HEK293 (cell line): ENCODE results near the gene MRPL45.

Experiments
- CTCF ChIA-PET: fragments of 350-600 bp; formaldehyde crosslinking; extraction: SDS; loops from one replicate; lab custom pipeline; 2021; ENCODE audit warnings: antibody characterized with exemption; lab: Yijun Ruan, JAX
- POLR2A ChIA-PET: fragments of 300-600 bp; formaldehyde crosslinking; extraction: SDS; loops from one replicate; lab custom pipeline; 2020; ENCODE audit warnings: antibody characterized with exemption, inconsistent platforms; lab: Yijun Ruan, JAX
- H3K27ac ChIP-seq: fragments of 200-500 bp; sonication (Bioruptor generic); 2 replicates; pipeline ENCODE4 v1.5.1; 2014; ENCODE audit warnings: low read depth, low read length, control low read depth, inconsistent platforms; ENCODE audit errors: extremely low read depth
- H3K36me3 ChIP-seq, 2 experiments: fragments of 200-500 bp in 1 of 2; sonication (Bioruptor generic) in 1 of 2; 1 replicate in 1 of 2; 2 replicates in 1 of 2; pipeline ENCODE4 v1.5.1; 2014 to 2017; ENCODE audit warnings: inconsistent platforms in 2 of 2, low read length in 2 of 2; ENCODE audit not compliant: control insufficient read depth in 2 of 2, insufficient read depth in 1 of 2
- H3K4me1 ChIP-seq: fragments of 200-500 bp; sonication (Bioruptor generic); 2 replicates; pipeline ENCODE4 v1.5.1; 2014; ENCODE audit warnings: mild to moderate bottlenecking, low read length, inconsistent platforms; ENCODE audit not compliant: control insufficient read depth, insufficient read depth
- H3K4me3 ChIP-seq: 2 replicates; pipeline ENCODE4 v1.5.1; 2011; ENCODE audit warnings: low read depth, mild to moderate bottlenecking, control low read depth, low read length, moderate library complexity
- H3K9me3 ChIP-seq: fragments of 200-500 bp; sonication (Bioruptor generic); 2 replicates; pipeline ENCODE4 v1.5.1; 2014; ENCODE audit warnings: low read depth, low read length, inconsistent platforms; ENCODE audit not compliant: control insufficient read depth, insufficient read depth
- CTCF ChIP-seq: fragments of 450-650 bp; formaldehyde crosslinking; IDR thresholded peaks from 2 replicates; pipeline ENCODE4 v1.5.1; 2016; ENCODE audit warnings: missing biosample characterization, missing genetic modification characterization
- HOXC10 ChIP-seq: sonication (generic); formaldehyde crosslinking; IDR thresholded peaks from 2 replicates; pipeline ENCODE4 v1.8.1; 2023; ENCODE audit warnings: mild to moderate bottlenecking, missing genetic modification reagents
- KLF1 ChIP-seq: fragments of 450-650 bp; formaldehyde crosslinking; IDR thresholded peaks from 2 replicates; pipeline ENCODE4 v1.5.1; 2016; ENCODE audit warnings: missing biosample characterization, missing genetic modification characterization
- KLF9 ChIP-seq: fragments of 450-650 bp; formaldehyde crosslinking; IDR thresholded peaks from 2 replicates; pipeline ENCODE4 v1.5.1; 2016; ENCODE audit warnings: missing biosample characterization, missing genetic modification characterization, low read depth
- PATZ1 ChIP-seq: fragments of 450-650 bp; formaldehyde crosslinking; IDR thresholded peaks from 2 replicates; pipeline ENCODE4 v1.5.1; 2016; ENCODE audit warnings: missing biosample characterization, missing genetic modification characterization
- PBX3 ChIP-seq: sonication (generic); formaldehyde crosslinking; IDR thresholded peaks from 2 replicates; pipeline ENCODE4 v1.8.1; 2022; ENCODE audit warnings: mild to moderate bottlenecking, moderate library complexity, missing genetic modification reagents
- YY1 ChIP-seq: fragments of 450-650 bp; formaldehyde crosslinking; IDR thresholded peaks from 2 replicates; pipeline ENCODE4 v1.5.1; 2018; ENCODE audit warnings: missing biosample characterization, missing genetic modification characterization
- ZBTB48 ChIP-seq: fragments of 450-650 bp; formaldehyde crosslinking; IDR thresholded peaks from 2 replicates; pipeline ENCODE4 v1.5.1; 2016; ENCODE audit warnings: missing biosample characterization, missing genetic modification characterization
- ZBTB6 ChIP-seq: fragments of 450-650 bp; formaldehyde crosslinking; IDR thresholded peaks from 2 replicates; pipeline ENCODE4 v1.5.1; 2017; ENCODE audit warnings: missing biosample characterization, missing genetic modification characterization
- ZFP69B ChIP-seq: fragments of 450-650 bp; formaldehyde crosslinking; IDR thresholded peaks from 2 replicates; pipeline ENCODE4 v1.5.1; 2016; ENCODE audit warnings: missing biosample characterization, missing genetic modification characterization
- ZNF114 ChIP-seq: fragments of 450-650 bp; formaldehyde crosslinking; IDR thresholded peaks from 2 replicates; pipeline ENCODE4 v1.5.0; 2017; ENCODE audit warnings: missing biosample characterization, missing genetic modification characterization
- ZNF19 ChIP-seq: fragments of 450-650 bp; formaldehyde crosslinking; IDR thresholded peaks from 2 replicates; pipeline ENCODE4; 2016; ENCODE audit warnings: missing biosample characterization, missing genetic modification characterization, low read depth
- ZNF2 ChIP-seq: fragments of 450-650 bp; formaldehyde crosslinking; IDR thresholded peaks from 2 replicates; pipeline ENCODE4 v1.5.1; 2016; ENCODE audit warnings: missing biosample characterization, missing genetic modification characterization
- ZNF248 ChIP-seq: fragments of 450-650 bp; formaldehyde crosslinking; IDR thresholded peaks from 2 replicates; pipeline ENCODE4 v1.5.1; 2017; ENCODE audit warnings: missing biosample characterization, missing genetic modification characterization
- ZNF292 ChIP-seq: fragments of 450-650 bp; formaldehyde crosslinking; IDR thresholded peaks from 2 replicates; pipeline ENCODE4 v1.5.1; 2016; ENCODE audit warnings: low read depth, missing biosample characterization, missing genetic modification characterization, borderline replicate concordance
- ZNF513 ChIP-seq: fragments of 450-650 bp; IDR thresholded peaks from 2 replicates; pipeline ENCODE4 v1.5.1; 2018; ENCODE audit warnings: missing biosample characterization, missing genetic modification characterization
- ZNF530 ChIP-seq: fragments of 450-650 bp; formaldehyde crosslinking; IDR thresholded peaks from 2 replicates; pipeline ENCODE4 v1.5.1; 2016; ENCODE audit warnings: low read depth, missing biosample characterization, missing genetic modification characterization
- ZNF580 ChIP-seq: fragments of 450-650 bp; formaldehyde crosslinking; IDR thresholded peaks from 2 replicates; pipeline ENCODE4 v1.5.1; 2016; ENCODE audit warnings: missing biosample characterization, missing genetic modification characterization
- ZNF610 ChIP-seq: fragments of 450-650 bp; formaldehyde crosslinking; IDR thresholded peaks from 2 replicates; pipeline ENCODE4 v1.5.1; 2016; ENCODE audit warnings: missing biosample characterization, missing genetic modification characterization, borderline replicate concordance
- ZNF623 ChIP-seq: fragments of 450-650 bp; formaldehyde crosslinking; IDR thresholded peaks from 2 replicates; pipeline ENCODE4 v1.5.1; 2016; ENCODE audit warnings: missing biosample characterization, missing genetic modification characterization
- ZNF639 ChIP-seq: fragments of 450-650 bp; formaldehyde crosslinking; IDR thresholded peaks from 2 replicates; pipeline ENCODE4 v1.5.1; 2016; ENCODE audit warnings: missing biosample characterization, missing genetic modification characterization
- ZNF654 ChIP-seq: fragments of 450-650 bp; formaldehyde crosslinking; IDR thresholded peaks from 2 replicates; pipeline ENCODE4 v1.5.1; 2016; ENCODE audit warnings: low read depth, missing biosample characterization, missing genetic modification characterization
- ZNF692 ChIP-seq: fragments of 450-650 bp; formaldehyde crosslinking; IDR thresholded peaks from 2 replicates; pipeline ENCODE4 v1.5.1; 2016; ENCODE audit warnings: missing biosample characterization, missing genetic modification characterization

MRPL45 gene

GRCh38 chr17:38332735-38333134 lies 35.8 kb downstream of the MRPL45 start:
- ChIA-PET POLR2A (interaction anchor here (1.0 to 1.1 kb wide), 2 partner anchors 8 to 82 kb away, joined by 3 to 8 read pairs; no protein-coding TSS in a partner anchor), CTCF (interaction anchor here (0.6 to 12.3 kb wide), 21 partner anchors 9 to 1345 kb away, joined by 3 to 186 read pairs (median 8); partner anchors contain the start of genes GPR179 and SOCS7)
- TF ChIP-seq PBX3 (CRISPR knock-in tag), result no peak
- TF ChIP-seq YY1 (tag by site-specific recombination), result no peak
- TF ChIP-seq ZNF610 (tag by site-specific recombination), result no peak
- no peak for TF ChIP-seq ZNF623 (tag by site-specific recombination)
- no peak for TF ChIP-seq ZNF580
- TF ChIP-seq ZBTB6 (tag by site-specific recombination), result no peak
- TF ChIP-seq ZNF292 (tag by site-specific recombination), result no peak
- TF ChIP-seq ZNF513 (tag by site-specific recombination), result no peak
- no peak for TF ChIP-seq ZNF114 (tag by site-specific recombination)
- TF ChIP-seq ZNF248 (tag by site-specific recombination), result no peak
- no peak for TF ChIP-seq ZBTB48 (tag by site-specific recombination)
- no peak for TF ChIP-seq PATZ1 (tag by site-specific recombination)
- TF ChIP-seq ZNF530, result no peak
- H3K4me1 ChIP-seq, result no peaks in the 10 kb centered on the region
- H3K27ac ChIP-seq, result no peak overlapping the region
- H3K4me3 ChIP-seq, result no peak overlapping the region
- no peaks in the 10 kb centered on the region for H3K36me3 ChIP-seq
- H3K9me3 ChIP-seq, result no peaks in the 10 kb centered on the region

- Histone ChIP-seq H3K36me3 (no peaks in the 10 kb centered on the region), H3K4me1 (no peaks in the 10 kb centered on the region), H3K9me3 (no peaks in the 10 kb centered on the region), H3K27ac (no peak overlapping the region), H3K4me3 (no peak overlapping the region)
- ChIA-PET CTCF (interaction anchor here (0.5 to 12.3 kb wide), 37 partner anchors 8 to 1731 kb away, joined by 3 to 186 read pairs (median 5); partner anchors contain the start of genes GPR179 and SOCS7), POLR2A (interaction anchor here (1.0 to 1.1 kb wide), 3 partner anchors 9 to 81 kb away, joined by 3 to 8 read pairs (median 3); no protein-coding TSS in a partner anchor)
- TF ChIP-seq ZNF692 (tag by site-specific recombination) (peak; percentile 84), KLF9 (tag by site-specific recombination) (no peak), KLF1 (tag by site-specific recombination) (no peak), ZFP69B (tag by site-specific recombination) (peak; percentile 93), ZNF2 (tag by site-specific recombination) (peak; percentile 100), HOXC10 (CRISPR knock-in tag) (0 out of 2 replicates have a peak, but pooled peaks have one; percentile 35), CTCF (tag by site-specific recombination) (peak; percentile 83), ZNF654 (peak; percentile 54), ZNF19 (tag by site-specific recombination) (no peak), ZNF639 (tag by site-specific recombination) (no peak)
Measured at GRCh38 chr17:38333635-38334295, 36.8 kb downstream of the MRPL45 start.
